GM13977 (cell line): Measurements from ENCODE around the gene CADM2.

ENCODE experiments used
- DNase-seq: peaks from one replicate; pipeline ENCODE4 v3.0.0; 2012; ENCODE audit warnings: low spot score
- in situ Hi-C: fragments of 300-500 bp; cut with MboI; formaldehyde crosslinking; loops from one replicate; pipeline ENCODE4 v1.12.0; 2022; ENCODE audit warnings: low sequenced_read_pairs, low pct_unique_long_range_greater_than_20kb, mixed read lengths, inconsistent platforms; ENCODE audit not compliant: unreplicated experiment
- TF ChIP-seq, protein P1 (sequence below): IDR thresholded peaks from 2 replicates; pipeline ENCODE4 v1.5.1; 2012; ENCODE audit warnings: mild to moderate bottlenecking, control low read depth; ENCODE audit not compliant: insufficient read depth; ENCODE audit errors: extremely low read depth, missing control alignments

Gene CADM2

DNA sequence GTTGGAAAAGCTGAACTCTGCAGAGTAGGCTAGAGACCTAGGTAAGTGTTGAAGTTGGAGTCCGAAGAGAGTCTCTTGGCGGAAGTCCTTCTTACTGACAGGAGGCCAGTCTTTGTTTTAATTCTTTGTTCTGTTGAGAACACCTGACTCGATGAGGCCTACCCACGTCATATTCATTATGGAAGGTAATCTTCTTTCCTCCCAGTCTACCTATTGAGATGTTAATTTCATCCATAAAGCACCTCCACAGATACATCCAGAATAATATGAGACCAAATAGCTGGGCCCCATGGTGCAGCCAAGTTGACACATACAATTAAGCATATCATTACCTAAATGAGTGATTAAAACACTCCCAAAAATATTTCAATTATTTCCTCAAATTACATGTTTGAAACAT lies 515.5 kb downstream of the CADM2 start:
- DNase-seq: no peak
- in situ Hi-C loops: no loop called here
- TF ChIP-seq, protein P1, sequence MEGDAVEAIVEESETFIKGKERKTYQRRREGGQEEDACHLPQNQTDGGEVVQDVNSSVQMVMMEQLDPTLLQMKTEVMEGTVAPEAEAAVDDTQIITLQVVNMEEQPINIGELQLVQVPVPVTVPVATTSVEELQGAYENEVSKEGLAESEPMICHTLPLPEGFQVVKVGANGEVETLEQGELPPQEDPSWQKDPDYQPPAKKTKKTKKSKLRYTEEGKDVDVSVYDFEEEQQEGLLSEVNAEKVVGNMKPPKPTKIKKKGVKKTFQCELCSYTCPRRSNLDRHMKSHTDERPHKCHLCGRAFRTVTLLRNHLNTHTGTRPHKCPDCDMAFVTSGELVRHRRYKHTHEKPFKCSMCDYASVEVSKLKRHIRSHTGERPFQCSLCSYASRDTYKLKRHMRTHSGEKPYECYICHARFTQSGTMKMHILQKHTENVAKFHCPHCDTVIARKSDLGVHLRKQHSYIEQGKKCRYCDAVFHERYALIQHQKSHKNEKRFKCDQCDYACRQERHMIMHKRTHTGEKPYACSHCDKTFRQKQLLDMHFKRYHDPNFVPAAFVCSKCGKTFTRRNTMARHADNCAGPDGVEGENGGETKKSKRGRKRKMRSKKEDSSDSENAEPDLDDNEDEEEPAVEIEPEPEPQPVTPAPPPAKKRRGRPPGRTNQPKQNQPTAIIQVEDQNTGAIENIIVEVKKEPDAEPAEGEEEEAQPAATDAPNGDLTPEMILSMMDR: no peak

DNA sequence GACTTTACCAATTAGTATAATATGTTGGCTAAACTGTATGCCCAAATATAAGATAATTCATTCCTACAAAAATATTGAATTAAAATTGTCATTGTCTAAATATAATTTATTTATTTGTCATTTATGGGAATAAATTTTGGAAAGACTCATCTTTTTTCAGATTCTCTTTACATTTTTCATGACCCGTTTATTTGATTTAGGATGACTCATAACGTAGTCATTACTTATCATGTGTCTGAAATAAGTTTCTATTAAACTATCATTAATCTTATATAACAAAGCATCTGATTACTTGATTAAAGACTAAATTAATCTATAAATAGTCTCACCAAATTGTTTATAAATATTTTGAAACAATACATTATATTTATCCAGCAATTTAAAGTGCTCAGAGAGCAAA lies 516.6 kb downstream of the CADM2 start:
- DNase-seq: no peak
- TF ChIP-seq, protein P1: no peak
- in situ Hi-C loops: no loop called here

DNA sequence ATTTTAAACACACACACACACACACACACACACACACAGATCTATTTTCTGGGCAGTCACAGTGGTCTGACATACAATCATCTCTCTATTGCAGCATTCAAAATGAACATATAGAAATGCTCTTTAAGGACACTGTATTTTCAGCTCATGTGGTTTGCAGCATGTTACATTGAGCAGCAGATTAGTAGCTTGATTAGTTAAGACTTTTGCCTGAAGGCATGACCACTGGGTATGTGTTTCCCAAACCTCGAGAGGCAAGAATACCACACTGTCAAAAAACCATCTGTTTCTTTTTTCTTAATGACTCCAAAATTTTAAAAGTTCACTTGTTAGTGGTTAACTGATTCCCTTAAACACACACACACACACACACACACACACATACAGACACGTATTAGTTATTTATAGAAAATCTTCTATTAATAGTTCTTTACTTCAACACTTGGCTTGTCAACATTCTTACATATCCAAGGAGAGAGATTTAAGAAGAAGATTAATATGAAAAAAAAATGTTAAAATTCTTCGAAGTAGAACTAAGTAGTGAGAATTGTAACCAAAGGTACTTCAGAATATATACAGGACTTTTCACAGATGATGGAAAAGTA lies 518.2 kb downstream of the CADM2 start:
- DNase-seq: no peak
- TF ChIP-seq, protein P1: no peak
- in situ Hi-C loops: no loop called here

DNA sequence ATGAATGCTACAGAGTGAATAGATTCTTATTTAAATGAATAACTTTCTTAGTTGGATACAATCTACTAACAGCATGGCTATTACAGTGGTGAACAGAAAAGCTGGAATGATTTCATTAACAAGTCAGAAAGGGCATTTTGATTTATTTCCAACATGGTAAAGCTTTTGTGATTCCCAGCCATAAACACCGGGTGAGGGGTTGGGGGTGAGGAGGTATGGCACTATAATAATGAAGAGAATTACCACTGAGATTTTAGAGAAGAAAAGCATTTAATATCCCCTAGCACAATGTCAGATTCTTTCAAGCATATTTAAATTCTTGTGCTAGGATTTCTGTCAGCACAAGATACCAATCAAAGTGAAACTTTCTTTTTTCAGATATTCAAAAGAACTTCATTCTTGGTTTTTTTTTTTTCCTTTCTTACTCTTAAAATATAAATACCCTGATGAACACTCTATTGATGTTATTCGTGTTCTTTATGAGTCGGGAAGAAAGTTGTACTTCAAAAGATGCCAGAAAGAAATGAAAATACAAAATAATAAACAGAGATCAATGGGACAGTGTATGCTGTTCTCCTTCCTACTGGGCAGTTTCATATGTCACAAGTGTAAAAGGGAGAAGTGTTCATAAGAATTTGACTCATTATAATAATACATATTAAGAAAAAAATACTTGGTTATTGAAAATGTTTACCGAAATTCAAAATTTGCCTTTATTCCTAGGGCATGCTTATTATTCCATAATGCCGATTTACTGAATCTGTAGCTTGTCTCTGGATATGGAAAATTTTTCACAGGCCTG lies 522.8 kb downstream of the CADM2 start:
- TF ChIP-seq, protein P1: no peak
- DNase-seq: no peak
- in situ Hi-C loops: no loop called here

DNA sequence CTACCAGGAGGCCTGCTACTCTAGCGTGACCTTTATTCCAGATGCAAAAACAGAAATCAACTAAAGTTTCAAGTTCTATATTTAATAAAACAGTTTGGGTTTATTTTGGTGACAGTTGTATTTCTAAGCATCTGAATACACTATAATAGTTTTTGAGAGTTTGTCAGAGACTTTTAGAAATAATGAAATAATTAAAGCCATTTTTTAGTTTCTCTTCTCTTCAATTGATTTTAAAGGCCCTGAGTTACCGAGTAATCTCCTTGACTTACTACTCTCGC lies 523.4 kb downstream of the CADM2 start:
- TF ChIP-seq, protein P1: no peak
- no peak for DNase-seq
- in situ Hi-C loops: no loop called here

DNA sequence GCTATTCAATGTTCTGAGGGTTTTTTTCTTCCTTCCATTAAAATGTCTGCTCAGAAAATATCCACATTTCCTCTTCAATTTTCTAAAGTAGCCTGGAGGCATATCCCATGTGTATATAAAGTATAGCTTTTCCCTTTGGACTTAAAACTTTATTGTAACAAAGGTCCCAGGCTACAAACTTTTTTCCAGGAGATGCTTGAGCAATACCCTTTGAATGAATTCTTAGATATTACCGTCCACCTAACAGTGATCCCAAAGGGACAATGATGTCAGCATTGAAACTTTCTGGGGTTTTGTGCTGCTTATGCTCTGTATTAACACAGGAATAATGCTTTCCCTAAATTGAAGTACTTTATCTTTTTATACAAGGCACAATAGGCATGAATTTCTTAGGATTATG lies 525.2 kb downstream of the CADM2 start:
- DNase-seq: no peak
- TF ChIP-seq, protein P1: no peak
- in situ Hi-C loops: no loop called here
